Neural progenitor cell (in vitro differentiated cells): ENCODE results near the gene VAPB. TPM values are rescaled to one million over a fixed set of nuclear protein-coding genes. Genes with fewer than 3 reads are reported as not detected.

Experiments
- DNase-seq: peaks from one replicate; pipeline ENCODE4 v3.0.0-alpha.2; 2016; ENCODE audit warnings: low spot score
- H2AFZ ChIP-seq: fragments of 200-600 bp; sonication (generic); replicated peaks from 2 replicates; pipeline ENCODE4 v1.6.1; 2016; ENCODE audit warnings: antibody characterized with exemption
- H3F3A ChIP-seq: fragments of 200-600 bp; sonication (generic); 2 replicates; pipeline ENCODE4 v1.6.1; 2016; ENCODE audit warnings: antibody characterized with exemption, low read depth
- H3K27ac ChIP-seq: fragments of 200-600 bp; sonication (generic); 2 replicates; pipeline ENCODE4 v1.5.1; 2016; ENCODE audit warnings: mild to moderate bottlenecking
- H3K27me3 ChIP-seq: fragments of 200-600 bp; sonication (generic); 2 replicates; pipeline ENCODE4 v1.6.1; 2016; ENCODE audit warnings: mild to moderate bottlenecking, moderate library complexity
- H3K36me3 ChIP-seq: fragments of 200-600 bp; sonication (generic); 2 replicates; pipeline ENCODE4 v1.5.1; 2016
- H3K4me1 ChIP-seq: fragments of 200-600 bp; sonication (generic); 2 replicates; pipeline ENCODE4 v1.6.1; 2016; ENCODE audit warnings: mixed run types
- H3K4me2 ChIP-seq: fragments of 200-600 bp; sonication (generic); 2 replicates; pipeline ENCODE4 v1.6.1; 2016
- H3K4me3 ChIP-seq: fragments of 200-600 bp; sonication (generic); 2 replicates; pipeline ENCODE4 v1.5.1; 2016
- H3K79me2 ChIP-seq: fragments of 200-600 bp; sonication (generic); 2 replicates; pipeline ENCODE4 v1.6.1; 2016; ENCODE audit warnings: low read depth
- H3K9ac ChIP-seq: fragments of 200-600 bp; sonication (generic); 2 replicates; pipeline ENCODE4 v1.6.1; 2016
- H3K9me3 ChIP-seq: fragments of 200-600 bp; sonication (generic); 2 replicates; pipeline ENCODE4 v1.5.1; 2016; ENCODE audit warnings: low read depth
- H4K20me1 ChIP-seq: fragments of 200-600 bp; sonication (generic); 2 replicates; pipeline ENCODE4 v1.6.1; 2016; ENCODE audit warnings: low read depth
- H3K27ac Mint-ChIP-seq: 3 replicates; pipeline ENCODE4 v1.8.0; 2021; ENCODE audit warnings: mixed read lengths
- H3K27me3 Mint-ChIP-seq: 2 replicates; pipeline ENCODE4 v1.8.0; 2022; ENCODE audit warnings: low read depth, mild to moderate bottlenecking, inconsistent platforms, moderate library complexity, mixed read lengths; ENCODE audit not compliant: insufficient read depth
- H3K36me3 Mint-ChIP-seq: 3 replicates; pipeline ENCODE4 v1.8.0; 2021; ENCODE audit warnings: mixed read lengths
- H3K4me1 Mint-ChIP-seq: 3 replicates; pipeline ENCODE4 v1.8.0; 2021; ENCODE audit warnings: mixed read lengths
- H3K4me3 Mint-ChIP-seq: 3 replicates; pipeline ENCODE4 v1.8.0; 2021; ENCODE audit warnings: mild to moderate bottlenecking, moderate library complexity, mixed read lengths
- H3K9me3 Mint-ChIP-seq: 3 replicates; pipeline ENCODE4 v1.8.0; 2020; ENCODE audit warnings: mixed read lengths
- CTCF ChIP-seq: fragments of 200-600 bp; sonication (generic); IDR thresholded peaks from 2 replicates; pipeline ENCODE4 v1.5.1; 2017; ENCODE audit warnings: antibody characterized with exemption, mild to moderate bottlenecking
- EZH2 ChIP-seq: fragments of 200-600 bp; sonication (generic); IDR thresholded peaks from 2 replicates; pipeline ENCODE4 v1.6.1; 2017; ENCODE audit warnings: antibody characterized with exemption, mild to moderate bottlenecking, moderate library complexity
- EZH2phosphoT487 ChIP-seq: fragments of 200-600 bp; sonication (generic); IDR thresholded peaks from 2 replicates; pipeline ENCODE4 v1.6.1; 2017; ENCODE audit warnings: antibody characterized with exemption
- total RNA-seq: library from RNA; depleted of rRNA; stranded (reverse); fragments of >200 nt; gene quantifications from 2 replicates; pipeline ENCODE4 v1.2.3, GENCODE V29; 2015; ENCODE audit warnings: low replicate concordance

Gene VAPB
- total RNA-seq, 1 donor from 2014 or later = 31.9 TPM

GRCh38 chr20:58428364-58428763 lies 39.3 kb downstream of the VAPB start:
- Mint-ChIP-seq H3K4me3 (no peak overlapping the region), H3K36me3 (peaks cover 36% of the 10 kb centered on the region), H3K9me3 (peaks cover 2% of the 10 kb centered on the region), H3K27me3 (no peaks in the 10 kb centered on the region), H3K27ac (no peak overlapping the region), H3K4me1 (peaks cover 4% of the 10 kb centered on the region)
- peaks cover 98% of the 10 kb centered on the region for H3K79me2 ChIP-seq
- H3K4me1 ChIP-seq = peaks cover 17% of the 10 kb centered on the region
- no peak for TF ChIP-seq CTCF
- no peak for TF ChIP-seq EZH2phosphoT487
- TF ChIP-seq EZH2 = no peak
- no peak overlapping the region for H3K9ac ChIP-seq
- no peaks in the 10 kb centered on the region for H3K36me3 ChIP-seq
- no peak overlapping the region for H3K4me3 ChIP-seq
- H3F3A ChIP-seq = peaks cover 21% of the 10 kb centered on the region
- no peak overlapping the region for H3K27ac ChIP-seq
- no peaks in the 10 kb centered on the region for H3K27me3 ChIP-seq
- no peaks in the 10 kb centered on the region for H3K9me3 ChIP-seq
- peaks cover 57% of the 10 kb centered on the region for H4K20me1 ChIP-seq
- H2AFZ ChIP-seq = no peak overlapping the region
- no peak for DNase-seq
- no peak overlapping the region for H3K4me2 ChIP-seq

GRCh38 chr20:58429303-58429702 lies 40.3 kb downstream of the VAPB start:
- Histone ChIP-seq H3K36me3 (no peaks in the 10 kb centered on the region), H3K4me1 (peaks cover 8% of the 10 kb centered on the region), H3K27ac (no peak overlapping the region), H3K9ac (no peak overlapping the region), H4K20me1 (peaks cover 56% of the 10 kb centered on the region), H2AFZ (no peak overlapping the region), H3K9me3 (no peaks in the 10 kb centered on the region), H3K27me3 (no peaks in the 10 kb centered on the region), H3K4me3 (no peak overlapping the region), H3F3A (peaks cover 12% of the 10 kb centered on the region), H3K4me2 (no peak overlapping the region), H3K79me2 (peaks cover 98% of the 10 kb centered on the region)
- H3K4me1 Mint-ChIP-seq = peaks cover under 1% of the 10 kb centered on the region
- no peak for TF ChIP-seq EZH2
- TF ChIP-seq EZH2phosphoT487 = no peak
- TF ChIP-seq CTCF = no peak
- no peak overlapping the region for H3K4me3 Mint-ChIP-seq
- H3K36me3 Mint-ChIP-seq = peaks cover 32% of the 10 kb centered on the region
- no peaks in the 10 kb centered on the region for H3K27me3 Mint-ChIP-seq
- no peak overlapping the region for H3K27ac Mint-ChIP-seq
- H3K9me3 Mint-ChIP-seq = peaks cover 2% of the 10 kb centered on the region
- DNase-seq = no peak

GRCh38 chr20:58431134-58431533 lies 42.1 kb downstream of the VAPB start:
- Histone ChIP-seq H3K27ac (no peak overlapping the region), H3K79me2 (peaks cover 100% of the 10 kb centered on the region), H3K27me3 (no peaks in the 10 kb centered on the region), H3K9me3 (no peaks in the 10 kb centered on the region), H2AFZ (no peak overlapping the region), H3K4me3 (no peak overlapping the region), H3K36me3 (no peaks in the 10 kb centered on the region), H4K20me1 (peaks cover 47% of the 10 kb centered on the region), H3K4me2 (no peak overlapping the region), H3K4me1 (no peaks in the 10 kb centered on the region), H3F3A (peaks cover 8% of the 10 kb centered on the region), H3K9ac (no peak overlapping the region)
- Mint-ChIP-seq H3K4me3 (no peak overlapping the region), H3K36me3 (peaks cover 27% of the 10 kb centered on the region), H3K27me3 (no peaks in the 10 kb centered on the region), H3K27ac (no peak overlapping the region), H3K4me1 (no peaks in the 10 kb centered on the region), H3K9me3 (no peaks in the 10 kb centered on the region)
- TF ChIP-seq EZH2phosphoT487 (no peak), CTCF (no peak), EZH2 (no peak)
- no peak for DNase-seq
